ENCODE data around the gene CCSER1. TPM values are rescaled to one million over a fixed set of nuclear protein-coding genes. Genes with fewer than 3 reads are reported as not detected.

Gene CCSER1
- total and polyA plus RNA-seq, 4 donors, result 0.61 to 23.0 (median 3.8) TPM

DNA sequence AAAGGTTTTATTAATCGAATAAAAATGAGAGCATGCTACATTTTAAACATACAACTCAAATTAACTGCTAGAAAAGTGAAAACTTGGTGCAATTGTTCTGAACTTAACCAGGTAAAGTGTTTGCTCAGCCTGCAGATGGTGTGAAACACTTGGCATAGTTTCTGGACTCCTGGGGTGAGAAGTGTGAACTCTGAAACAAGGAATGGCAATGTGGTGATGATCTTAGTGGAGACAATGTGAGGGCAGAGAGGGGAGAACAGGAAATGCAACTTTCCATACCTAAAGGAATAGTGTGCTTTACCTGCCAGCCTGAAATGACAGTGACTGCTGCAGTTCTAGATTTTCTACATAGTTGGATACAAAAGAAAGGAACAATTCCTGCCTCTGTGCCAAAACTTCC, 57.4 kb downstream of the CCSER1 start:
- peaks cover 0 to 8% (median 0%) of the 10 kb centered on the region in 5 donors for H3K4me1 ChIP-seq (ENCODE audit: control insufficient read depth in 5 of 5, insufficient read depth in 5 of 5, low read length in 5 of 5)
- H3K4me3 ChIP-seq, result no peak overlapping the region
- no peaks in the 10 kb centered on the region for H3K9me3 ChIP-seq (ENCODE audit: control insufficient read depth in 4 of 4, insufficient read depth in 3 of 4, low read length in 3 of 4)
- no peak for ATAC-seq (ENCODE audit: insufficient read depth, low FRiP score)
- WGBS, 2 donors, result 72 to 89% methylated on average over 1 of the region's 1 CpG
- no peak overlapping the region for H3K9ac ChIP-seq (ENCODE audit: insufficient read depth in 1 of 2, low read length in 2 of 2)
- H3K27me3 ChIP-seq (ENCODE audit: control insufficient read depth in 3 of 3, insufficient read depth in 3 of 3, low read length in 2 of 3), result no peaks in the 10 kb centered on the region
- H3K36me3 ChIP-seq (ENCODE audit: control insufficient read depth in 4 of 4, insufficient read depth in 4 of 4, low read length in 4 of 4), result no peaks in the 10 kb centered on the region
- DNase-seq, result peak in 2 of 3 donors; percentile 6 to 13
- TF ChIP-seq, protein P1, sequence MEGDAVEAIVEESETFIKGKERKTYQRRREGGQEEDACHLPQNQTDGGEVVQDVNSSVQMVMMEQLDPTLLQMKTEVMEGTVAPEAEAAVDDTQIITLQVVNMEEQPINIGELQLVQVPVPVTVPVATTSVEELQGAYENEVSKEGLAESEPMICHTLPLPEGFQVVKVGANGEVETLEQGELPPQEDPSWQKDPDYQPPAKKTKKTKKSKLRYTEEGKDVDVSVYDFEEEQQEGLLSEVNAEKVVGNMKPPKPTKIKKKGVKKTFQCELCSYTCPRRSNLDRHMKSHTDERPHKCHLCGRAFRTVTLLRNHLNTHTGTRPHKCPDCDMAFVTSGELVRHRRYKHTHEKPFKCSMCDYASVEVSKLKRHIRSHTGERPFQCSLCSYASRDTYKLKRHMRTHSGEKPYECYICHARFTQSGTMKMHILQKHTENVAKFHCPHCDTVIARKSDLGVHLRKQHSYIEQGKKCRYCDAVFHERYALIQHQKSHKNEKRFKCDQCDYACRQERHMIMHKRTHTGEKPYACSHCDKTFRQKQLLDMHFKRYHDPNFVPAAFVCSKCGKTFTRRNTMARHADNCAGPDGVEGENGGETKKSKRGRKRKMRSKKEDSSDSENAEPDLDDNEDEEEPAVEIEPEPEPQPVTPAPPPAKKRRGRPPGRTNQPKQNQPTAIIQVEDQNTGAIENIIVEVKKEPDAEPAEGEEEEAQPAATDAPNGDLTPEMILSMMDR (IDR thresholded peaks at IDR 0.05; ENCODE audit: control extremely low read depth, extremely low read depth), result no peak
- H3K27ac ChIP-seq (ENCODE audit: low read depth in 1 of 2, low read length in 1 of 2), result no peak overlapping the region

DNA sequence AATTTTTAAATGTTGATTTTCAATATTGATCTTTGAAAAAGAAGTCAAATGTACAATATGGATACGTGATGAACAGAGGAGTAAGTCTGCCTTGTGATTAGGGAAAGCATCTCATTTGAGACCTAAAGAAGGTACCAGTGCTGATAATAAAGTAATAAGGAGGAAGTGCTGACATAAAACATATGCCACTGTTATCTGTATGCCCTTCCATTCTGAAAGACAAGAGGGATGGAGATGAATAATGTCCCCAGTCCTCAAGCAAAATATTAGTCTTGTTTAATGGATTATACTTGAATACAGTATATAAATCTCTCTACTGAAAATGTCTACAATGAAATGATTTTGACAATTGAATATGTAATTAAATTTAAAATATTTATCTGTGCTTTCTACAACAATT, 58.2 kb downstream of the CCSER1 start:
- Histone ChIP-seq H3K27me3 (ENCODE audit: control insufficient read depth in 3 of 3, insufficient read depth in 3 of 3, low read length in 2 of 3) (no peaks in the 10 kb centered on the region), H3K4me1 (ENCODE audit: control insufficient read depth in 5 of 5, insufficient read depth in 5 of 5, low read length in 5 of 5) (peaks cover 0 to 8% (median 0%) of the 10 kb centered on the region in 5 donors), H3K27ac (ENCODE audit: low read depth in 1 of 2, low read length in 1 of 2) (no peak overlapping the region), H3K4me3 (no peak overlapping the region), H3K9me3 (ENCODE audit: control insufficient read depth in 4 of 4, insufficient read depth in 3 of 4, low read length in 3 of 4) (no peaks in the 10 kb centered on the region), H3K36me3 (ENCODE audit: control insufficient read depth in 4 of 4, insufficient read depth in 4 of 4, low read length in 4 of 4) (no peaks in the 10 kb centered on the region), H3K9ac (ENCODE audit: insufficient read depth in 1 of 2, low read length in 2 of 2) (no peak overlapping the region)
- WGBS, 2 donors, result 78 to 86% methylated on average over 1 of the region's 1 CpG
- DNase-seq, result no peak
- ATAC-seq (ENCODE audit: insufficient read depth, low FRiP score), result no peak
- TF ChIP-seq, protein P1 (IDR thresholded peaks at IDR 0.05; ENCODE audit: control extremely low read depth, extremely low read depth), result no peak

DNA sequence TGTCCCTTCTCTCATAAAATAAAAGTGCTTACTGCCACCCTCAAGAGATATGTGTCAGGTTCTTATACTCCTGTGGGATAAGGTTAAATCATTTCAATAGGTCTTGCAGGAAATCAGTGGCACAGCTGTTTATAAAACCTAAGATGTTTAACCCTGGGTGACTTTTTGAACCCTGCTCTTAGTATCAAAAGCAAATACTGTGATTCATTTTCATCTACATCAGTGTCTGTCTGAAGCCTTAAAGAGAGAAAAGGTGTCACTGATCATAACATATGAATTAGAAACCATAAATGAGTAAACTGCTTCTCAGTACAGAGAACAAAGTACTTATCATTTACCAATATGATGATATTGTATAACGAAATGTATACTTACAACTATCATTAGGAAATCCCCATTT, 59.0 kb downstream of the CCSER1 start:
- DNase-seq (no peak), ATAC-seq (ENCODE audit: insufficient read depth, low FRiP score) (no peak)
- H3K4me3 ChIP-seq, result no peak overlapping the region
- TF ChIP-seq, protein P1 (IDR thresholded peaks at IDR 0.05; ENCODE audit: control extremely low read depth, extremely low read depth), result no peak
- no peaks in the 10 kb centered on the region for H3K27me3 ChIP-seq (ENCODE audit: control insufficient read depth in 3 of 3, insufficient read depth in 3 of 3, low read length in 2 of 3)
- 79 to 82% methylated on average over 1 of the region's 1 CpG for WGBS, 2 donors
- no peaks in the 10 kb centered on the region for H3K36me3 ChIP-seq (ENCODE audit: control insufficient read depth in 4 of 4, insufficient read depth in 4 of 4, low read length in 4 of 4)
- peaks cover 0 to 10% (median 0%) of the 10 kb centered on the region in 5 donors for H3K4me1 ChIP-seq (ENCODE audit: control insufficient read depth in 5 of 5, insufficient read depth in 5 of 5, low read length in 5 of 5)
- no peak overlapping the region for H3K27ac ChIP-seq (ENCODE audit: low read depth in 1 of 2, low read length in 1 of 2)
- H3K9ac ChIP-seq (ENCODE audit: insufficient read depth in 1 of 2, low read length in 2 of 2), result no peak overlapping the region
- H3K9me3 ChIP-seq (ENCODE audit: control insufficient read depth in 4 of 4, insufficient read depth in 3 of 4, low read length in 3 of 4), result no peaks in the 10 kb centered on the region
